Lower leg skin (tissue), 3 donors: ENCODE measurements around the gene CNNM2.

ENCODE experiments used
- POLR2A ChIP-seq, 2 donors: fragments of 450-650 bp; IDR thresholded peaks; one replicate each; pipeline ENCODE4 v1.6.1; 2016 to 2017; ENCODE audit warnings: antibody characterized with exemption in 2 of 2, mild to moderate bottlenecking in 1 of 2, moderate library complexity in 1 of 2
- TF ChIP-seq, protein P1 (sequence below), 3 donors: fragments of 450-650 bp; IDR thresholded peaks; one replicate each; pipeline ENCODE4 v1.5.1; 2016; ENCODE audit warnings: antibody characterized with exemption in 3 of 3, mild to moderate bottlenecking in 3 of 3, moderate library complexity in 2 of 3

DNA sequence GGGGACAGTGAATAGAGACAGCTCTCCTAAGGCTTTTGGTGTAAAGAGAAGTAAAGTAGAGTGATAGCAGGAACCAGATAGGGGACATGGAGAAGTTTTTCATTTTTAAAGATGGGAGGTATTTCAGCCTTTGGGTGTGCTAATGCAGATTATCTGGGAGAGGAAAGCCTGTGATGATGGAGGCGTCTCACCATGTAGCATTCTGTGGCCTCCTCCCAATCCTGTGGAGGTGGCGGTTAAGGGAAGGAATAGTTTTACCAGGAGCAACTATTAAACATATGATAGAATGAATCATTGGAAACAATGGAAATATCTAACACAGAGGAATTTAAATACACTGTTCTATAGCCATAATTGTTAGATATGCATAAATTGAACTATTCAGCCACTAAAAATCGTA is 101.3 kb downstream of the CNNM2 start:
- no peak for TF ChIP-seq POLR2A (IDR thresholded peaks at IDR 0.05)
- TF ChIP-seq, protein P1, sequence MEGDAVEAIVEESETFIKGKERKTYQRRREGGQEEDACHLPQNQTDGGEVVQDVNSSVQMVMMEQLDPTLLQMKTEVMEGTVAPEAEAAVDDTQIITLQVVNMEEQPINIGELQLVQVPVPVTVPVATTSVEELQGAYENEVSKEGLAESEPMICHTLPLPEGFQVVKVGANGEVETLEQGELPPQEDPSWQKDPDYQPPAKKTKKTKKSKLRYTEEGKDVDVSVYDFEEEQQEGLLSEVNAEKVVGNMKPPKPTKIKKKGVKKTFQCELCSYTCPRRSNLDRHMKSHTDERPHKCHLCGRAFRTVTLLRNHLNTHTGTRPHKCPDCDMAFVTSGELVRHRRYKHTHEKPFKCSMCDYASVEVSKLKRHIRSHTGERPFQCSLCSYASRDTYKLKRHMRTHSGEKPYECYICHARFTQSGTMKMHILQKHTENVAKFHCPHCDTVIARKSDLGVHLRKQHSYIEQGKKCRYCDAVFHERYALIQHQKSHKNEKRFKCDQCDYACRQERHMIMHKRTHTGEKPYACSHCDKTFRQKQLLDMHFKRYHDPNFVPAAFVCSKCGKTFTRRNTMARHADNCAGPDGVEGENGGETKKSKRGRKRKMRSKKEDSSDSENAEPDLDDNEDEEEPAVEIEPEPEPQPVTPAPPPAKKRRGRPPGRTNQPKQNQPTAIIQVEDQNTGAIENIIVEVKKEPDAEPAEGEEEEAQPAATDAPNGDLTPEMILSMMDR (IDR thresholded peaks at IDR 0.05) = no peak
